GM13976 (cell line): ENCODE data around the gene MOB2.

Experiments used
- DNase-seq: peaks from one replicate; pipeline ENCODE4 v3.0.0; 2012; ENCODE audit warnings: low spot score
- CTCF ChIP-seq: IDR thresholded peaks from 2 replicates; pipeline ENCODE4 v1.5.1; 2012; ENCODE audit warnings: borderline replicate concordance, mild to moderate bottlenecking; ENCODE audit not compliant: insufficient read depth; ENCODE audit errors: extremely low read depth, missing control alignments, control extremely low read depth
- in situ Hi-C: fragments of 300-500 bp; cut with MboI; formaldehyde crosslinking; loops from one replicate; pipeline ENCODE4 v1.12.0; 2022; ENCODE audit warnings: low sequenced_read_pairs, mixed read lengths, inconsistent platforms; ENCODE audit not compliant: unreplicated experiment

The MOB2 gene

GRCh38 chr11:1499899-1500298, 13.3 kb upstream of the MOB2 start:
- DNase-seq: no peak
- TF ChIP-seq CTCF: no peak
- in situ Hi-C loops: no loop called here

GRCh38 chr11:1499261-1499890, 12.8 kb upstream of the MOB2 start:
- no peak for DNase-seq
- in situ Hi-C loops: no loop called here
- no peak for TF ChIP-seq CTCF

- no peak for TF ChIP-seq CTCF
- DNase-seq: no peak
- in situ Hi-C loops: no loop called here
These were observed 11.7 kb upstream of the MOB2 start for GRCh38 chr11:1498262-1498661.

GRCh38 chr11:1497600-1497999, 11.0 kb upstream of the MOB2 start:
- in situ Hi-C loops: no loop called here
- no peak for DNase-seq
- TF ChIP-seq CTCF: no peak

- no peak for DNase-seq
These were observed 10.1 kb upstream of the MOB2 start for GRCh38 chr11:1496761-1497095.

GRCh38 chr11:1496091-1496760, 9.6 kb upstream of the MOB2 start:
- in situ Hi-C loops: no loop called here
- TF ChIP-seq CTCF: no peak
- no peak for DNase-seq

More at GRCh38 chr11:1496761-1497095, 10.1 kb upstream of the MOB2 start:
- in situ Hi-C loops: no loop called here
- TF ChIP-seq CTCF: no peak
